A549 (cell line): ENCODE data around the gene SCAMP1. TPM values are rescaled to one million over a fixed set of nuclear protein-coding genes. Genes with fewer than 3 reads are reported as not detected.

Source experiments
- ATAC-seq, 2 experiments: fragments of 200-7000 bp in 1 of 2; fragments of >200 bp in 1 of 2; cut with Nextera tagmentation in 1 of 2; cut with Tn5 transposase in 1 of 2; 3 replicates each; pipeline versions ENCODE4 v1.8.0 to v1.9.1; 2018 to 2020; ENCODE audit warnings: mild to moderate bottlenecking in 1 of 2, moderate library complexity in 1 of 2
- CTCF ChIA-PET: fragments of 300-600 bp; sonication (Branson Sonifier 250); formaldehyde crosslinking; extraction: SDS; loops from one replicate; lab custom pipeline; 2021; ENCODE audit warnings: antibody characterized with exemption, inconsistent platforms; lab: Yijun Ruan, JAX
- POLR2A ChIA-PET: fragments of 350-600 bp; formaldehyde crosslinking; extraction: SDS; loops from one replicate; lab custom pipeline; 2021; ENCODE audit warnings: antibody characterized with exemption, inconsistent platforms; lab: Yijun Ruan, JAX
- DNase-seq, 2 experiments: peaks; one replicate each; pipeline versions ENCODE4 v3.0.0 to v3.0.0-alpha.2; 2011 to 2016; ENCODE audit warnings: low read depth in 1 of 2, low spot score in 1 of 2
- FAIRE-seq: peaks from 2 replicates; lab custom pipeline; 2011; peaks lifted over from hg19 to GRCh38; lab: Jason Lieb, UNC
- H3K27ac ChIP-seq, 2 experiments: fragments of >200 bp; sonication (Bioruptor Twin); formaldehyde crosslinking; 3 replicates each; pipeline ENCODE4 v1.5.1; 2016 to 2017
- H3K4me1 ChIP-seq: fragments of >200 bp; sonication (Bioruptor Twin); formaldehyde crosslinking; 3 replicates; pipeline ENCODE4 v1.6.1; 2016
- H3K4me2 ChIP-seq: fragments of >200 bp; sonication (Bioruptor Twin); formaldehyde crosslinking; 3 replicates; pipeline ENCODE4 v1.6.1; 2016
- H3K4me3 ChIP-seq: fragments of >200 bp; sonication (Bioruptor Twin); formaldehyde crosslinking; 3 replicates; pipeline ENCODE4 v1.5.1; 2016
- H3K9me3 ChIP-seq: fragments of >200 bp; sonication (Bioruptor Twin); formaldehyde crosslinking; 3 replicates; pipeline ENCODE4 v1.6.1; 2016
- ATOH8 ChIP-seq: fragments of 250-450 bp; sonication (Bioruptor Pico); IDR thresholded peaks from 2 replicates; pipeline ENCODE4 v1.5.0; 2020; ENCODE audit warnings: low read depth, mild to moderate bottlenecking, moderate library complexity
- BHLHE40 ChIP-seq: IDR thresholded peaks from 2 replicates; pipeline ENCODE4 v1.6.1; 2012; ENCODE audit warnings: low read depth, low read length, inconsistent platforms
- CBX2 ChIP-seq: fragments of 200-600 bp; sonication (generic); IDR thresholded peaks from 2 replicates; pipeline ENCODE4 v1.6.1; 2016; ENCODE audit warnings: low read depth, mild to moderate bottlenecking, borderline replicate concordance
- CBX8 ChIP-seq: fragments of 200-600 bp; sonication (generic); IDR thresholded peaks from 2 replicates; pipeline ENCODE4 v1.6.1; 2016
- CEBPB ChIP-seq, 2 experiments: fragments of >200 bp in 1 of 2; sonication (Bioruptor Twin) in 1 of 2; formaldehyde crosslinking in 1 of 2; IDR thresholded peaks; 2 replicates each; pipeline ENCODE4 v1.6.1; 2012 to 2016
- CHD2 ChIP-seq: fragments of 150-350 bp; IDR thresholded peaks from 2 replicates; pipeline ENCODE4 v1.6.1; 2014; ENCODE audit warnings: low read length; ENCODE audit not compliant: partially characterized antibody
- E2F6 ChIP-seq: IDR thresholded peaks from 2 replicates; pipeline ENCODE4 v1.6.1; 2012; ENCODE audit warnings: low read depth, borderline replicate concordance
- EP300 ChIP-seq, 2 experiments: fragments of >200 bp; sonication (Bioruptor Twin); formaldehyde crosslinking; IDR thresholded peaks; 2 replicates in 1 of 2; 3 replicates in 1 of 2; pipeline ENCODE4 v1.6.1; 2016 to 2017
- ESRRA ChIP-seq: fragments of 150-350 bp; IDR thresholded peaks from 2 replicates; pipeline ENCODE4 v1.6.1; 2014; ENCODE audit warnings: mild to moderate bottlenecking, low read length, borderline replicate concordance
- FOSL2 ChIP-seq, 2 experiments: fragments of 450-650 bp in 1 of 2; fragments of >200 bp in 1 of 2; sonication (Bioruptor Twin) in 1 of 2; formaldehyde crosslinking; IDR thresholded peaks; 2 replicates each; pipeline versions ENCODE4 v1.5.0 to v1.6.1; 2016 to 2020; ENCODE audit warnings: mild to moderate bottlenecking in 1 of 2, moderate library complexity in 1 of 2
- HDAC2 ChIP-seq: fragments of 200-600 bp; sonication (generic); IDR thresholded peaks from 2 replicates; pipeline ENCODE4 v1.6.1; 2016
- HMGXB4 ChIP-seq: fragments of 250-450 bp; sonication (Bioruptor Pico); IDR thresholded peaks from 2 replicates; pipeline ENCODE4 v1.5.0; 2021; ENCODE audit warnings: mild to moderate bottlenecking, moderate library complexity, borderline replicate concordance
- HOXA7 ChIP-seq: fragments of 250-450 bp; sonication (Bioruptor Pico); IDR thresholded peaks from 2 replicates; pipeline ENCODE4 v1.5.0; 2020; ENCODE audit warnings: mild to moderate bottlenecking, moderate library complexity
- HOXB13 ChIP-seq: fragments of 250-450 bp; sonication (Bioruptor Pico); IDR thresholded peaks from 2 replicates; pipeline ENCODE4 v1.5.0; 2020; ENCODE audit warnings: low read depth, mild to moderate bottlenecking, moderate library complexity
- HOXB5 ChIP-seq: fragments of 250-450 bp; sonication (Bioruptor Pico); IDR thresholded peaks from 2 replicates; pipeline ENCODE4 v1.5.0; 2020; ENCODE audit warnings: mild to moderate bottlenecking, moderate library complexity
- JUNB ChIP-seq: fragments of >200 bp; sonication (Bioruptor Twin); formaldehyde crosslinking; IDR thresholded peaks from 2 replicates; pipeline ENCODE4 v1.6.1; 2016
- KDM1A ChIP-seq: fragments of 200-600 bp; sonication (generic); IDR thresholded peaks from 2 replicates; pipeline ENCODE4 v1.6.1; 2016; ENCODE audit warnings: low read depth, mild to moderate bottlenecking
- NFE2L2 ChIP-seq: fragments of 150-350 bp; conservative IDR thresholded peaks from 2 replicates; pipeline ENCODE4 v1.6.1; 2014; ENCODE audit warnings: low read length
- NR3C1 ChIP-seq: fragments of >200 bp; sonication (Bioruptor Twin); formaldehyde crosslinking; IDR thresholded peaks from 3 replicates; pipeline ENCODE4 v1.6.1; 2017
- PBX3 ChIP-seq: IDR thresholded peaks from 2 replicates; pipeline ENCODE4 v1.6.1; 2012
- POLR2A ChIP-seq: IDR thresholded peaks from 2 replicates; pipeline ENCODE4 v1.6.1; 2012; ENCODE audit warnings: mild to moderate bottlenecking, low read length
- POLR2AphosphoS2 ChIP-seq: conservative IDR thresholded peaks from 2 replicates; pipeline ENCODE4 v1.6.1; 2012; ENCODE audit warnings: low read length, improper control_type of control experiment, inconsistent platforms
- RAD21 ChIP-seq, 2 experiments: fragments of >200 bp in 1 of 2; sonication (Bioruptor Twin) in 1 of 2; formaldehyde crosslinking in 1 of 2; IDR thresholded peaks in 1 of 2; conservative IDR thresholded peaks in 1 of 2; 2 replicates in 1 of 2; 3 replicates in 1 of 2; pipeline ENCODE4 v1.6.1; 2012 to 2018; ENCODE audit warnings: inconsistent platforms in 1 of 2
- RARB ChIP-seq: fragments of 250-450 bp; sonication (Bioruptor Pico); IDR thresholded peaks from 2 replicates; pipeline ENCODE4 v1.8.0; 2021; ENCODE audit warnings: mild to moderate bottlenecking, moderate library complexity
- RCOR1 ChIP-seq: fragments of 150-350 bp; IDR thresholded peaks from 2 replicates; pipeline ENCODE4 v1.6.1; 2014; ENCODE audit warnings: antibody characterized with exemption, low read length, low read depth
- RFX5 ChIP-seq: fragments of 450-650 bp; IDR thresholded peaks from 2 replicates; pipeline ENCODE4 v1.7.1; 2014; ENCODE audit warnings: antibody characterized with exemption, mild to moderate bottlenecking, moderate library complexity
- RNF2 ChIP-seq: fragments of 200-600 bp; sonication (generic); IDR thresholded peaks from 2 replicates; pipeline ENCODE4 v1.6.1; 2016; ENCODE audit warnings: low read depth, mild to moderate bottlenecking, antibody characterized with exemption, moderate library complexity, borderline replicate concordance
- SMC3 ChIP-seq: fragments of >200 bp; sonication (Bioruptor Twin); formaldehyde crosslinking; IDR thresholded peaks from 3 replicates; pipeline ENCODE4 v1.6.1; 2018; ENCODE audit warnings: inconsistent platforms
- ZC3H11A ChIP-seq: fragments of 450-650 bp; IDR thresholded peaks from 2 replicates; pipeline ENCODE4 v1.6.1; 2014; ENCODE audit warnings: antibody characterized with exemption, mild to moderate bottlenecking
- ZFP36 ChIP-seq: fragments of 450-650 bp; IDR thresholded peaks from 2 replicates; pipeline ENCODE4 v1.6.1; 2014; ENCODE audit warnings: borderline replicate concordance; ENCODE audit not compliant: partially characterized antibody
- ZNF302 ChIP-seq: fragments of 250-450 bp; sonication (Bioruptor Pico); IDR thresholded peaks from 2 replicates; pipeline ENCODE4 v1.9.0; 2021; ENCODE audit warnings: inconsistent platforms, mild to moderate bottlenecking, moderate library complexity
- WGBS: methylation state at CpG from one replicate; pipeline ENCODE4 v1.1.6; 2017; ENCODE audit errors: missing lambda C conversion rate; 5-methylcytosine and 5-hydroxymethylcytosine counted together
- polyA plus RNA-seq, 4 experiments: library from polyadenylated mRNA; depleted of rRNA in 3 of 4; stranded (reverse); fragments of >200 nt; fragmentation: RNase III in 1 of 4; extraction: RNeasy Plus Mini Kit Qiagen cat#74134 plus additional on column Dnase treatment in 1 of 4; gene quantifications; 2 replicates in 3 of 4; 3 replicates in 1 of 4; pipeline ENCODE4 v1.2.3, GENCODE V29; 2011 to 2017

SCAMP1 gene
- polyA plus RNA-seq, 2 of the 4 experiments (the other 2 are of a cell fraction): 23.8 to 42.2 TPM

- H3K4me1 ChIP-seq: peaks cover 10% of the 10 kb centered on the region
- H3K4me3 ChIP-seq: no peak overlapping the region
- DNase-seq (no peak), ATAC-seq (no peak), FAIRE-seq (no peak)
- H3K4me2 ChIP-seq: no peak overlapping the region
- 93% methylated on average over 3 of the region's 3 CpGs for WGBS
- ChIA-PET POLR2A (no interaction called here), CTCF (interaction anchor here (0.9 to 1.6 kb wide), 3 partner anchors 9 to 64 kb away, joined by 3 to 6 read pairs (median 3); partner anchors contain the start of gene SCAMP1)
- TF ChIP-seq CBX8 (no peak), BHLHE40 (no peak), HOXA7 (no peak), FOSL2 (IDR thresholded peaks at IDR 0.05) (no peak), FOSL2 (CRISPR knock-in tag; IDR thresholded peaks at IDR 0.05) (no peak), RFX5 (no peak), ZFP36 (no peak), KDM1A (no peak), CHD2 (no peak), HOXB13 (CRISPR knock-in tag) (no peak)
- no peaks in the 10 kb centered on the region for H3K9me3 ChIP-seq
- no peak overlapping the region for H3K27ac ChIP-seq
These were observed 64.2 kb downstream of the SCAMP1 start for GRCh38 chr5:78424665-78425064.

- H3K4me1 ChIP-seq: no peaks in the 10 kb centered on the region
- no peak for ATAC-seq
- CTCF ChIA-PET: no interaction called here
- TF ChIP-seq KDM1A (no peak), NFE2L2 (no peak), ZNF302 (CRISPR knock-in tag) (no peak), CEBPB (IDR thresholded peaks at IDR 0.05) (no peak), HOXB5 (CRISPR knock-in tag) (no peak), RNF2 (no peak), RAD21 (conservative IDR thresholded peaks at IDR 0.05 in 1 of 2, IDR thresholded peaks at IDR 0.05 in 1 of 2) (no peak), RCOR1 (no peak), RARB (no peak), JUNB (no peak), NR3C1 (no peak), EP300 (IDR thresholded peaks at IDR 0.05) (no peak), PBX3 (no peak), SMC3 (no peak)
- no peak for FAIRE-seq
- WGBS: 91% methylated on average over 2 of the region's 2 CpGs
- no peaks in the 10 kb centered on the region for H3K9me3 ChIP-seq
- H3K4me2 ChIP-seq: no peak overlapping the region
- no peak overlapping the region for H3K4me3 ChIP-seq
- POLR2A ChIA-PET: no interaction called here
- DNase-seq: no peak
- no peak overlapping the region for H3K27ac ChIP-seq
These were observed 69.0 kb downstream of the SCAMP1 start for GRCh38 chr5:78429332-78429980.

- no peak for ATAC-seq
- no peak for DNase-seq
- POLR2A ChIA-PET: no interaction called here
- H3K27ac ChIP-seq: no peak overlapping the region
- WGBS: 93% methylated on average over 1 of the region's 1 CpG
- H3K4me3 ChIP-seq: no peak overlapping the region
- FAIRE-seq: no peak
- no peaks in the 10 kb centered on the region for H3K4me1 ChIP-seq
- H3K4me2 ChIP-seq: no peak overlapping the region
- H3K9me3 ChIP-seq: no peaks in the 10 kb centered on the region
- CTCF ChIA-PET: interaction anchor here (0.6 kb wide), 1 partner anchor 74 kb away, joined by 5 read pairs; no protein-coding TSS in a partner anchor
- no peak for TF ChIP-seq HMGXB4 (CRISPR knock-in tag)
- no peak for TF ChIP-seq ZFP36
- TF ChIP-seq RNF2: no peak
- TF ChIP-seq POLR2A: no peak
- no peak for TF ChIP-seq FOSL2 (IDR thresholded peaks at IDR 0.05)
- TF ChIP-seq FOSL2 (CRISPR knock-in tag; IDR thresholded peaks at IDR 0.05): no peak
- TF ChIP-seq ZC3H11A: no peak
- no peak for TF ChIP-seq RFX5
- TF ChIP-seq ATOH8: no peak
- TF ChIP-seq CBX2: no peak
- TF ChIP-seq ESRRA: no peak
- TF ChIP-seq E2F6: no peak
- no peak for TF ChIP-seq POLR2AphosphoS2
- no peak for TF ChIP-seq HDAC2
These were observed 70.4 kb downstream of the SCAMP1 start for GRCh38 chr5:78430866-78431265.
